Muscle layer of duodenum (tissue), 2 donors: ENCODE measurements around the gene OLFML3.

Experiments
- H3K27ac ChIP-seq: one replicate; pipeline ENCODE4 v1.7.0; 2013; ENCODE audit warnings: mild to moderate bottlenecking, low read length
- H3K27me3 ChIP-seq: one replicate; pipeline ENCODE4 v1.7.0; 2013; ENCODE audit warnings: low read depth, mild to moderate bottlenecking, control low read depth, low read length
- H3K36me3 ChIP-seq, 2 donors: one replicate each; pipeline ENCODE4 v1.7.0; 2013; ENCODE audit warnings: low read length in 2 of 2, control low read depth in 1 of 2, mild to moderate bottlenecking in 1 of 2; ENCODE audit not compliant: insufficient read depth in 2 of 2, control insufficient read depth in 1 of 2
- H3K4me1 ChIP-seq, 2 donors: one replicate each; pipeline ENCODE4 v1.7.0; 2013; ENCODE audit warnings: low read length in 2 of 2, mild to moderate bottlenecking in 2 of 2, control low read depth in 1 of 2, moderate library complexity in 1 of 2; ENCODE audit not compliant: insufficient read depth in 2 of 2, control insufficient read depth in 1 of 2
- H3K4me3 ChIP-seq, 2 donors: one replicate each; pipeline ENCODE4 v1.7.0; 2013; ENCODE audit warnings: low read length in 2 of 2, low read depth in 1 of 2, mild to moderate bottlenecking in 1 of 2
- H3K9me3 ChIP-seq, 2 donors: one replicate each; pipeline ENCODE4 v1.7.0; 2013; ENCODE audit warnings: low read length in 2 of 2, control low read depth in 1 of 2, mild to moderate bottlenecking in 1 of 2; ENCODE audit not compliant: control insufficient read depth in 1 of 2
- donor health status: healthy.

OLFML3 gene, protein sequence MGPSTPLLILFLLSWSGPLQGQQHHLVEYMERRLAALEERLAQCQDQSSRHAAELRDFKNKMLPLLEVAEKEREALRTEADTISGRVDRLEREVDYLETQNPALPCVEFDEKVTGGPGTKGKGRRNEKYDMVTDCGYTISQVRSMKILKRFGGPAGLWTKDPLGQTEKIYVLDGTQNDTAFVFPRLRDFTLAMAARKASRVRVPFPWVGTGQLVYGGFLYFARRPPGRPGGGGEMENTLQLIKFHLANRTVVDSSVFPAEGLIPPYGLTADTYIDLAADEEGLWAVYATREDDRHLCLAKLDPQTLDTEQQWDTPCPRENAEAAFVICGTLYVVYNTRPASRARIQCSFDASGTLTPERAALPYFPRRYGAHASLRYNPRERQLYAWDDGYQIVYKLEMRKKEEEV

DNA sequence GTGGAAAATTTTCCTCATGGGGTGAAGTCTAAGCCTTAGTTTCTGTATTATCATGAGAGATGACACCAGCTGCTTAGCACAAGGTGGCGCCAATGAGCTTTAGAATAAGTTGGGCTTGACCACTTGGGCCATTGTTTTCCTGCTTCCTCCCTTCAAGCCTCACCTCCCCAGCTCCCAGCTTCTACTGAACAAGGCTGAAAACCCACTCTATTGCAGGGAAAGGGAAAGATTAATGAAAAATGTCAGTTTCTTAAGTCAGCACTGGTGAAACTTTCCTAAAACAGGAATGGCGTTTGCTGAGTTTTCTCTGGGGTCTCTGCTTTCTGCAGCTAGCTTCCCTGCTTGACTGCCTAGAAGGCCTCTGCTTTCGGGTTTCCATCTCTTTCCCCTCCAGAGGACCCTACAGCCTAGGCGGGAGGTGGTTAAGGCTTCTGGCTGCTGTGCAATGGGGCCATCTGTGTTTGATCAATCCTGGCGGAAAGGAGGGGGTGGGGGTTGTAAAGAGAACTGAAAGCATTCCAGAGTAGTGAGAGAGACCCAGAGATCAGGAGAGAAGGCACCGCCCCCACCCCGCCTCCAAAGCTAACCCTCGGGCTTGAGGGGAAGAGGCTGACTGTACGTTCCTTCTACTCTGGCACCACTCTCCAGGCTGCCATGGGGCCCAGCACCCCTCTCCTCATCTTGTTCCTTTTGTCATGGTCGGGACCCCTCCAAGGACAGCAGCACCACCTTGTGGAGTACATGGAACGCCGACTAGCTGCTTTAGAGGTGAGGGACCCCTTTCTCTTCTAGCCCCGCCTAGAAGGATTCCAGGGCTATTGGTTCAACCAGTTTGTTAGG lies at the start of gene OLFML3:
OLFML3 (plus strand) TSS at position 612 of the 840 bp plus-strand sequence; CDS start at position 655, 43 bp downstream.
- Histone ChIP-seq H3K36me3 (peaks cover 5 to 8% of the 10 kb centered on the region in 2 donors), H3K4me3 (peak within 1 kb of the TSS; percentile 63 to 65), H3K9me3 (no peaks in the 10 kb centered on the region), H3K27me3 (no peaks in the 10 kb centered on the region), H3K4me1 (peaks cover 14 to 59% of the 10 kb centered on the region in 2 donors), H3K27ac (peak within 1 kb of the TSS; percentile 93)

DNA sequence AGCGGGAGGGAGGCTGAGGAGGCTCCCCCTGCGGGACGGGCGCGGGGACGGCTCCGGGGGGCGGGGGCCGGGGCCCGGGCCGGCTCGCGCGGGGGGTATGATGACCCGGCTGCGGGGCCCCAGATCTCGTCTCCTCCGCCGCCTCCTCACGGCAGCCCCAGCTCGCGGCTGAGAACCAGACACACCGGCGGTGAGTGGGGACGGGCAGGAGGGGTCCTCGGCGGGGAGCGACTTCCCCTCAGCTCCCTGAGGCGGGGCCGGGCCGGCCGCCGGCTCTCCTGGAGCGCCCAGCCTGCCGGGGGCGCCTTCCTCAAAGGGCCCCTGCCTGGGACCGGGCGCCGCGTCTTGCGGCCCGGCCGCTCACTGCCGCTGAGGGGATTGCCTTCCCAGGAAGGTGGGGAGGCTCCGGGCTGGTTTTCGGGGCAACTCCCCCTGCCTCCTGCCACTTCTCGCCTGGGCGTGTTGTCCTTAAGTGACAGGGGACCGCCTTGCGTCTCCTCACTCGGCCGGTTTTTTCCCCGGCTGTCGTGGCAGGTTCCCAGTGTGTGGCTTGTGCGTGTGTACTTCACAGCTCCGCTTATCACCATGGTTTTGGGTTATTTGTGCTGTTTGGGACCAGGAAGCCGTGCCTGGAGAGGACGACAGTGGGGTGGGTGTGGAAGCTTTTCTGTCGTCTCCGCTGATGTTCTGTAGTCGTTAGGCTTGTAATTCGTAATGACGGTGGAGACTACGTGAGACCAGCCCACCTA lies 49.4 kb upstream of the OLFML3 start:
- H3K4me1 ChIP-seq, result peaks cover 18 to 33% of the 10 kb centered on the region in 2 donors

DNA sequence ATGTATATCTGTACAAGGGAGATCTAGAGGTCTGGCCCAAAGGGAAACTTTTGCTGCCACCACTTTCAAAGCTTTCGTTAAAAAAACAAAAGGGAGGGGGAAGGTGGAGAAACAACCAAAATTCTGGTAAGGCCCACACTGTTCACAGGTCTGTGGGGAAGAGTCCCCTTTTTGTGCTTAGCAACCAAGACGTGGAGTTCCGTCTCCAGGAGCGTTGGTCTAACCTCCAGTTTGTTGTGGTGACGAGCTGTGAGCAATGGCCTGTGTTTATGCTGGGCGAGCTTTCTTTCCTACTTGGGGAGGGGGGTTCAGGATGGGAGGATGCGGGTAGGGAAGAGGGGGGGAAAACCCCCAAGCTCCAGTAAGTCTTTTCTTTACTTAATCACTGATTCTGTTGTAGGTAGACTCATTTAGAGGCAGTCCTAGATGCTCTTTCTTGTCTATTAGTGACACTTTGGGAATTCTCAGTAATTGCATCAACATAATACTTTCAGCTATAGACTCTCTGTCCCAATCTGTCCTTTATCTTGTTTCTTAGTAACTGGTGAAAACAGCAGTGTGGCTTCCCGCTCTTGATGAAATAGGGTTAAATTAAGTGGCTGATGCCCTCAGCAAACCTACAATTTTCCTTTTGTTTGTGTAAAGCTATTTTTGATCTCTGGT lies 48.6 kb upstream of the OLFML3 start:
- Histone ChIP-seq H3K36me3 (peaks cover 0 to 21% of the 10 kb centered on the region in 2 donors), H3K27ac (peak overlapping the region; percentile 94), H3K27me3 (no peaks in the 10 kb centered on the region), H3K4me3 (peak overlapping the region; percentile 84 to 92), H3K9me3 (no peaks in the 10 kb centered on the region), H3K4me1 (peaks cover 18 to 33% of the 10 kb centered on the region in 2 donors)

More for the DNA sequence above, 49.4 kb upstream of the OLFML3 start:
- H3K27ac ChIP-seq, result peak overlapping the region; percentile 94
- H3K27me3 ChIP-seq, result no peaks in the 10 kb centered on the region
- H3K4me3 ChIP-seq, result peak overlapping the region; percentile 84 to 92
- no peaks in the 10 kb centered on the region for H3K9me3 ChIP-seq
- peaks cover 0 to 21% of the 10 kb centered on the region in 2 donors for H3K36me3 ChIP-seq

DNA sequence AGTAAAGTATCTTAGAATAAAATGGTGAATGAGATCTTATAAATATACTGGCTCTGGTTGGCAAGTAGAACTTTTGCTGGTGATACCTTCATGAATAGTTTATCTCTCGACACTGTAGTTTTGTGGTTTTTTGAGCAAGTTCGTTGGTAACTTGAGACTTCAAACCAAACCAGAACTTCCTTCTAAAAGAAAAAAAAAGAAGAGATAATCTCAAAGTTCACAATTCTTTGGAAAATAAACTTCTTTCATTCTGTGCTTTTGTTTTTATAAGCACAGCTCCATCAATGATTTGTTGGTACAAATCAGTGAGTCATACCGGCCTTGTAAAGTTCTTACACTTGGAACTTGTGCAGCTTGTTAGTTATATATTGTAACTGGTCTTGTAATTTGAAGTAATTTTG lies 47.8 kb upstream of the OLFML3 start:
- no peaks in the 10 kb centered on the region for H3K9me3 ChIP-seq
- peaks cover 0 to 21% of the 10 kb centered on the region in 2 donors for H3K36me3 ChIP-seq
- peaks cover 18 to 33% of the 10 kb centered on the region in 2 donors for H3K4me1 ChIP-seq
- H3K27me3 ChIP-seq, result no peaks in the 10 kb centered on the region
- H3K4me3 ChIP-seq, result peak overlapping the region; percentile 84 to 92
- H3K27ac ChIP-seq, result peak overlapping the region; percentile 94

DNA sequence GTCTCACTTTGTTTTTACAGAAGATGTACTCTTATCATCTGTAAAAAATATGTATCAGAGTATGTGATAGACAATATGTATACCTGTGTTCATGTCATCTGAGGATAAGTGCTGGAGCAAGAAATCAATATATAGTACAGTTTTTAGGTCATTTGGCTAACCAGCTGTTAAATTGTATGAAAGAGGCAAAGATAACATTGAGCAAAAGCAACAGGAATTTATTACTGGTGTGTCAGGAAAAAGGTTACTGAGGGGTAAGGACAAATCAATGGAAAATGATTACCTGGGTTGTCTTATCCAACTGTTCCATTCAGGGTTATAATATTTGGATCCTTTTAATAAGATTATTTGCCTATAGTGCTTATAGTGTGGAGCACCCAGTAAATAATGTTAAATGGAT lies 45.3 kb upstream of the OLFML3 start:
- peaks cover 18 to 45% of the 10 kb centered on the region in 2 donors for H3K4me1 ChIP-seq

DNA sequence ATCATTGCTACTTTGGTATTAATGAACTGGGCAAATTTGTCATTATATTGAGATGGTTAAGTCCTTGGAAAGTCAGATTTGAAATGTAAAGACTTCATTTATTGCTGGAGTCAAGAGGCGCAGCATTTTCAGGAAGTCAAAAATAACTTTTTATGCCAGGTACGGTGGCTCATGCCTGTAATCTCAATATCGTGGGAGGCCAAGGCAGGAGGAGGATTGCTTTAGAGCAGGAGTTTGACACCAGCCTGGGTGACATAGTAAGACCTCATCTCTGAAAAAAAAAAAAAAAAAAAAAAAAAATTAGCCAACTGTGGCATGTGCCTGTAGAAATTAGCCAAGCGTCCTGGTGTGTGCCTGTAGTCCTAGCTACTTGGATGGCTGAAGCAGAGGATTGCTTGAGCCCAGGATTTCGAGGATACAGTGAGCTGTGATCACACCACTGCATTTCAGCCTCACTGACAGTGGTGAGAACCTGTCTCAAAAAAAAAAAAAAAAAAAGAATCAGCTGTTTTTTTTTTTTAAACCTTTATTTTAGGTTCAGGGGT lies 44.7 kb upstream of the OLFML3 start:
- peaks cover 0 to 12% of the 10 kb centered on the region in 2 donors for H3K36me3 ChIP-seq
- no peaks in the 10 kb centered on the region for H3K9me3 ChIP-seq
- no peak overlapping the region for H3K4me3 ChIP-seq
- H3K27ac ChIP-seq, result no peak overlapping the region
- H3K27me3 ChIP-seq, result no peaks in the 10 kb centered on the region
- peaks cover 18 to 48% of the 10 kb centered on the region in 2 donors for H3K4me1 ChIP-seq

More for the DNA sequence above, 45.3 kb upstream of the OLFML3 start:
- Histone ChIP-seq H3K27me3 (no peaks in the 10 kb centered on the region), H3K27ac (no peak overlapping the region), H3K9me3 (no peaks in the 10 kb centered on the region), H3K4me3 (no peak overlapping the region), H3K36me3 (peaks cover 0 to 15% of the 10 kb centered on the region in 2 donors)

DNA sequence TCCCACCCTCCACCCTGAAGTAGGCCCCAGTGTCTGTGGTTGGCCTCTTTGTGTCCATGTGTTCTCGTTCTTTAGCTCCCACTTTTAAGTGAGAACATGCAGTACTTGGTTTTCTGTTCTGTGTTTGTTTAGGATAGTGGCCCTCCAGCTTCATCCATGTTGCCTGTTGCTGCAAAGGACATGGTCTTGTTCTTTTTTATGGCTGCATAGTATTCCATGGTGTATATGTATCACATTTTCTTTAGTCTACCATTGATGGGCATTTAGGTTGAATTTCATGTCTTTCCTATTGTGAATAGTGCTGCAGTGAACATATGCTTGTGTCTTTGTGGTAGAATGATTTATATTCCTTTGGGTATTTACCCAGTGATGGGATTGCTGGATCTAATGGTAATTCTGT lies 44.1 kb upstream of the OLFML3 start:
- H3K27ac ChIP-seq, result no peak overlapping the region
- no peak overlapping the region for H3K4me3 ChIP-seq
- peaks cover 0 to 7% of the 10 kb centered on the region in 2 donors for H3K36me3 ChIP-seq
- no peaks in the 10 kb centered on the region for H3K27me3 ChIP-seq
- H3K4me1 ChIP-seq, result peaks cover 18 to 48% of the 10 kb centered on the region in 2 donors
- no peaks in the 10 kb centered on the region for H3K9me3 ChIP-seq

DNA sequence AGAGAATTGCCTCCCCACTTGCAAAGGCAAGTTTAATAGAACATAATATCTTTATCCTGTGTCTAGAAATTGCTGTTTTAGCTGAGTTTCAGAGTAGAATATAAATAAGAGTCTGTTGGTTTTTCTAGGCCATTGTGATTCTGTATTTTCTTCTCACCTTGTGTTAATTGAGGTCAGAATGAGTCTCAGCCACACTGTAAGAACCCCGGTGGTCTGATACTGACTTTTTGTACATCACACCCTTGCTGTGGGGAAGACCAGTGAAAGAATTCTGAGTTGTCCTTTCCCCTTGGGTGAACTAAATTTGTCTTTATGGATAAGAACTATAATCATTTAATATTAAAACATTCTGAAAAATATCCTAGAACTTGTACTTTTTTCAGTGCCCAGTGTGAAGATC lies 43.3 kb upstream of the OLFML3 start:
- H3K4me3 ChIP-seq, result no peak overlapping the region
- H3K27ac ChIP-seq, result no peak overlapping the region
- peaks cover 14 to 44% of the 10 kb centered on the region in 2 donors for H3K4me1 ChIP-seq
- peaks cover 0 to 1% of the 10 kb centered on the region in 2 donors for H3K36me3 ChIP-seq
- no peaks in the 10 kb centered on the region for H3K27me3 ChIP-seq
- no peaks in the 10 kb centered on the region for H3K9me3 ChIP-seq

DNA sequence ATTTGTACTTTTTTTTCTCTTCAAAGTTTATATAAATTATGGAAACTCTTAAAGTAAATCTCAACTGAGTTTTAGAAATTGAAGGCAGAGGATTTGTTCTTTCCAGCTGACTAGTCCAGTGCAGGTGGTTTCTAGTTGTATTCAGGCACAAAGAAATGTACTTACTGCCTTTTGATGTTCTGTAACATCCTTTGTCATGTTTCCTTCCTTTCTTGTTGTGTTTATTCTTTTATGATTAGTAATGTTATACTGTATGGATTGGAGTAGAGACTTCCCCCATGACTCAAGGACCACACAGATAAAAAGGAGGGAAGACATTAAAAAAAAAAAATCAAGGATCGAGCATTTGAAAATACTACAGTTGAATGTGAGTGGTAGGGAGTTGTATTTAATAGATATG lies 42.1 kb upstream of the OLFML3 start:
- Histone ChIP-seq H3K4me3 (no peak overlapping the region), H3K27me3 (no peaks in the 10 kb centered on the region), H3K9me3 (no peaks in the 10 kb centered on the region), H3K4me1 (peaks cover 3 to 32% of the 10 kb centered on the region in 2 donors), H3K27ac (no peak overlapping the region), H3K36me3 (peaks cover 0 to 6% of the 10 kb centered on the region in 2 donors)

DNA sequence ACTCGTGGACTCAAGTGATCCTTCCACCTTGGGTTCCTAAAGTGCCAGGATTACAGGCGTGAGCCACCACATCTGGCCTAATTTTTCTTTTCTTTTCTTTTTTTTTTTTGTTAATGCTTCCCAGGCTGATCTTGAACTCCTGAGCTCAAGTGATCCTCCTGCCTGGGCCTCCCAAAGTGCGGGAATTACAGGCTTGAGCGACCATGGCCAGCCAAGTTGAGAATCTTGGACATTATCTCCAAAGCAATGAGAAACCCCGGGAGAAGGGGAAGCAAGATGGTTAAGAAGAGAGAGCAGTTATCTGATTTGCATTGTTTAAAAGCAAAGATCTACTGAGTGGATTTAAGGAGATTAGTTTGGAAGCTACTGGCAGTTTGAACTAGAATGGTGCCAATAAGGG lies 41.1 kb upstream of the OLFML3 start:
- no peaks in the 10 kb centered on the region for H3K27me3 ChIP-seq
- H3K4me3 ChIP-seq, result no peak overlapping the region
- no peak overlapping the region for H3K27ac ChIP-seq
- H3K9me3 ChIP-seq, result no peaks in the 10 kb centered on the region
- H3K4me1 ChIP-seq, result peaks cover 0 to 23% of the 10 kb centered on the region in 2 donors
- peaks cover 2 to 6% of the 10 kb centered on the region in 2 donors for H3K36me3 ChIP-seq
